NCI-H1105 (cell line): ENCODE measurements around the gene SMIM21.

Experiments used
- DNase-seq: peaks from one replicate; lab custom pipeline; 2025; lab: John Stamatoyannopoulos, UW

The SMIM21 gene

GRCh38 chr18:75377258-75377657 lies 50.2 kb downstream of the SMIM21 start:
- no peak for DNase-seq

GRCh38 chr18:75376004-75376403 lies 51.5 kb downstream of the SMIM21 start:
- no peak for DNase-seq

- DNase-seq, result no peak
Observed at GRCh38 chr18:75375341-75375740, 52.2 kb downstream of the SMIM21 start.

- no peak for DNase-seq
Observed at GRCh38 chr18:75374466-75374865, 53.0 kb downstream of the SMIM21 start.

- DNase-seq, result no peak
Observed at GRCh38 chr18:75369026-75369721, 58.3 kb downstream of the SMIM21 start.

- DNase-seq, result no peak
Observed at GRCh38 chr18:75365837-75366236, 61.7 kb downstream of the SMIM21 start.

- DNase-seq, result no peak
Observed at GRCh38 chr18:75365254-75365629, 62.3 kb downstream of the SMIM21 start.

GRCh38 chr18:75364512-75365253 lies 62.8 kb downstream of the SMIM21 start:
- DNase-seq, result no peak

- no peak for DNase-seq
Observed at GRCh38 chr18:75363446-75364225, 63.9 kb downstream of the SMIM21 start.

- DNase-seq, result no peak
Observed at GRCh38 chr18:75362435-75362834, 65.1 kb downstream of the SMIM21 start.

GRCh38 chr18:75360941-75361340 lies 66.6 kb downstream of the SMIM21 start:
- DNase-seq, result no peak

- DNase-seq, result no peak
Observed at GRCh38 chr18:75360215-75360614, 67.3 kb downstream of the SMIM21 start.
